Testis (tissue), 3 donors: Measurements from ENCODE around the gene PUS7. TPM values are rescaled to one million over a fixed set of nuclear protein-coding genes. Genes with fewer than 3 reads are reported as not detected.

Experiments
- DNase-seq: peaks from one replicate; pipeline ENCODE4 v3.0.0-alpha.2; 2019
- H3K27ac ChIP-seq, 2 donors: fragments of 200-600 bp; sonication (generic); one replicate each; pipeline ENCODE4 v1.5.1; 2019
- H3K27me3 ChIP-seq: fragments of 200-600 bp; sonication (generic); one replicate; pipeline ENCODE4 v1.5.1; 2019
- H3K36me3 ChIP-seq: fragments of 200-600 bp; sonication (generic); one replicate; pipeline ENCODE4 v1.5.1; 2017; ENCODE audit warnings: low read depth; ENCODE audit errors: missing control alignments
- H3K4me1 ChIP-seq: fragments of 200-600 bp; sonication (generic); one replicate; pipeline ENCODE4 v1.5.1; 2019
- H3K4me3 ChIP-seq, 2 donors: fragments of 200-600 bp; sonication (generic); one replicate each; pipeline ENCODE4 v1.5.1; 2017 to 2019
- H3K9me3 ChIP-seq: fragments of 200-600 bp; sonication (generic); one replicate; pipeline ENCODE4 v1.5.1; 2017
- POLR2A ChIP-seq: fragments of 450-650 bp; IDR thresholded peaks from one replicate; pipeline ENCODE4 v1.6.1; 2017; ENCODE audit warnings: antibody characterized with exemption, mild to moderate bottlenecking, moderate library complexity
- WGBS, 2 donors: methylation state at CpG; one replicate each; pipeline ENCODE4 v1.1.5; 2018; 5-methylcytosine and 5-hydroxymethylcytosine counted together
- intact Hi-C: fragments of 100-400 bp; cut with DNase I; formaldehyde crosslinking; loops from one replicate; pipeline ENCODE4 v1.15.1; 2023; ENCODE audit warnings: low total_unique reads
- polyA plus RNA-seq: library from polyadenylated mRNA; stranded (reverse); fragments of 350-450 nt; fragmentation: Illumina TruSeq; extraction: RNeasy Lipid Tissue Mini Kit (QIAGEN cat#74804); gene quantifications from one replicate; pipeline ENCODE4 v1.2.3, GENCODE V29; 2014; ENCODE audit warnings: low read depth, low replicate concordance; ENCODE audit not compliant: insufficient read depth
- total RNA-seq, 2 donors: library from RNA; depleted of rRNA; stranded (reverse); fragments of >200 nt; gene quantifications; one replicate each; pipeline ENCODE4 v1.2.3, GENCODE V29; 2016
- TF ChIP-seq, protein P1 (sequence below), 3 experiments: fragments of 450-650 bp in 2 of 3; fragments of 200-600 bp in 1 of 3; sonication (generic) in 1 of 3; IDR thresholded peaks; one replicate each; pipeline ENCODE4 v1.5.1; 2016 to 2019; ENCODE audit warnings: antibody characterized with exemption in 3 of 3, mild to moderate bottlenecking in 2 of 3, moderate library complexity in 1 of 3

Gene PUS7
- total and polyA plus RNA-seq, 3 donors from 2014 or later = 8.7 to 18.0 (median 10.6) TPM

GRCh38 chr7:105559926-105560325 is 37.9 kb upstream of the PUS7 start:
- no peaks in the 10 kb centered on the region for H3K36me3 ChIP-seq
- H3K27ac ChIP-seq = no peak overlapping the region
- no peak for DNase-seq
- H3K27me3 ChIP-seq = no peaks in the 10 kb centered on the region
- H3K4me1 ChIP-seq = no peaks in the 10 kb centered on the region
- intact Hi-C loops = no loop called here
- WGBS, 2 donors = 69 to 73% methylated on average over 1 of the region's 1 CpG
- TF ChIP-seq POLR2A = no peak
- TF ChIP-seq, protein P1, sequence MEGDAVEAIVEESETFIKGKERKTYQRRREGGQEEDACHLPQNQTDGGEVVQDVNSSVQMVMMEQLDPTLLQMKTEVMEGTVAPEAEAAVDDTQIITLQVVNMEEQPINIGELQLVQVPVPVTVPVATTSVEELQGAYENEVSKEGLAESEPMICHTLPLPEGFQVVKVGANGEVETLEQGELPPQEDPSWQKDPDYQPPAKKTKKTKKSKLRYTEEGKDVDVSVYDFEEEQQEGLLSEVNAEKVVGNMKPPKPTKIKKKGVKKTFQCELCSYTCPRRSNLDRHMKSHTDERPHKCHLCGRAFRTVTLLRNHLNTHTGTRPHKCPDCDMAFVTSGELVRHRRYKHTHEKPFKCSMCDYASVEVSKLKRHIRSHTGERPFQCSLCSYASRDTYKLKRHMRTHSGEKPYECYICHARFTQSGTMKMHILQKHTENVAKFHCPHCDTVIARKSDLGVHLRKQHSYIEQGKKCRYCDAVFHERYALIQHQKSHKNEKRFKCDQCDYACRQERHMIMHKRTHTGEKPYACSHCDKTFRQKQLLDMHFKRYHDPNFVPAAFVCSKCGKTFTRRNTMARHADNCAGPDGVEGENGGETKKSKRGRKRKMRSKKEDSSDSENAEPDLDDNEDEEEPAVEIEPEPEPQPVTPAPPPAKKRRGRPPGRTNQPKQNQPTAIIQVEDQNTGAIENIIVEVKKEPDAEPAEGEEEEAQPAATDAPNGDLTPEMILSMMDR (IDR thresholded peaks at IDR 0.05) = no peak
- H3K4me3 ChIP-seq = no peak overlapping the region
- no peaks in the 10 kb centered on the region for H3K9me3 ChIP-seq

GRCh38 chr7:105538339-105538738 is 16.3 kb upstream of the PUS7 start:
- H3K4me1 ChIP-seq = peaks cover under 1% of the 10 kb centered on the region
- no peaks in the 10 kb centered on the region for H3K27me3 ChIP-seq
- H3K4me3 ChIP-seq = no peak overlapping the region
- intact Hi-C loops = no loop called here
- WGBS, 2 donors = 69 to 79% methylated on average over 2 of the region's 2 CpGs
- no peak for DNase-seq
- H3K27ac ChIP-seq = no peak overlapping the region
- no peaks in the 10 kb centered on the region for H3K9me3 ChIP-seq
- TF ChIP-seq POLR2A = no peak
- TF ChIP-seq, protein P1 (IDR thresholded peaks at IDR 0.05) = no peak
- H3K36me3 ChIP-seq = no peaks in the 10 kb centered on the region

GRCh38 chr7:105532709-105533460 is 10.8 kb upstream of the PUS7 start:
- Histone ChIP-seq H3K4me1 (peaks cover 6% of the 10 kb centered on the region), H3K27me3 (no peaks in the 10 kb centered on the region), H3K4me3 (peak overlapping the region; percentile 95 to 96), H3K36me3 (no peaks in the 10 kb centered on the region), H3K9me3 (no peaks in the 10 kb centered on the region), H3K27ac (peak overlapping the region; percentile 68 to 74)
- DNase-seq = no peak
- TF ChIP-seq, protein P1 (IDR thresholded peaks at IDR 0.05) = no peak
- TF ChIP-seq POLR2A = no peak
- intact Hi-C loops = no loop called here
- WGBS, 2 donors = 20 to 29% methylated on average over 12 of the region's 12 CpGs

GRCh38 chr7:105531792-105532671 is 10.0 kb upstream of the PUS7 start, which contains the start of gene RINT1:
RINT1 (plus strand) TSS chr7:105532201; CDS start chr7:105532316, 115 bp downstream.
- intact Hi-C loops = no loop called here
- peaks cover 6% of the 10 kb centered on the region for H3K4me1 ChIP-seq
- WGBS, 2 donors = 1 to 2% methylated on average over 15 to 42 of the region's 42 CpGs
- TF ChIP-seq, protein P1 (IDR thresholded peaks at IDR 0.05) = peak; percentile 23 to 56 (median 36)
- TF ChIP-seq POLR2A = no peak
- peak; percentile 94 for DNase-seq
- H3K36me3 ChIP-seq = no peaks in the 10 kb centered on the region
- peak within 1 kb of the TSS; percentile 68 to 74 for H3K27ac ChIP-seq
- H3K9me3 ChIP-seq = no peaks in the 10 kb centered on the region
- peak within 1 kb of the TSS; percentile 95 to 96 for H3K4me3 ChIP-seq
- H3K27me3 ChIP-seq = no peaks in the 10 kb centered on the region
